Esophagus mucosa (tissue), 1 donor: Measurements from ENCODE around the gene PEX14. TPM values are rescaled to one million over a fixed set of nuclear protein-coding genes. Genes with fewer than 3 reads are reported as not detected.

Experiments
- ATAC-seq: fragments of 200-7000 bp; cut with Tn5 transposase; one replicate; pipeline ENCODE4 v1.9.1; 2020
- total RNA-seq: library from RNA; stranded (reverse); gene quantifications from one replicate; pipeline ENCODE4 v1.2.4, GENCODE V29; 2023
- donor health status: DM: yes; HTN: yes; CAD: no.

PEX14 gene
- total RNA-seq, 1 donor from 2014 or later: 16.2 TPM

GRCh38 chr1:10599194-10599861 is 124.6 kb downstream of the PEX14 start:
- ATAC-seq: no peak

GRCh38 chr1:10601342-10602070 is 126.8 kb downstream of the PEX14 start:
- no peak for ATAC-seq

DNA sequence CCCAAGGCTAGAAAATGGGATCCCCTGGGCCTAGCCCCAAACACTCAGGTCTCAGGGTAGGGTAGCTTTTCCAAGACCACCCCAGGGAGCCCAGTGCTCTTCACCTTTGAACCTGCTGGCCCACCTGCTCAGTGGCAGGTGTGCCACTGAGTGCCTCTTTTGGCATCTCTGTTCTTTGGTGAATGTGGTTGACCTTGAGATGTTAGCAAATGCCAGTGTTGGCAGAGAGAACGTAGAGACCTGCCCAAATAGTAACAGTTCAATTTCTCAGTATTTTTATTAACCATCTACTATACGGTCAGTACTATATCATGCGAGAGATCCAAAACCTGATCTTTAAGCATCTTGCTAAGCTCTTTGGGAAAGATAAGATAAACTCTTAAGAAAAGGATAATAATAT is 128.2 kb downstream of the PEX14 start:
- ATAC-seq: peak; percentile 21

DNA sequence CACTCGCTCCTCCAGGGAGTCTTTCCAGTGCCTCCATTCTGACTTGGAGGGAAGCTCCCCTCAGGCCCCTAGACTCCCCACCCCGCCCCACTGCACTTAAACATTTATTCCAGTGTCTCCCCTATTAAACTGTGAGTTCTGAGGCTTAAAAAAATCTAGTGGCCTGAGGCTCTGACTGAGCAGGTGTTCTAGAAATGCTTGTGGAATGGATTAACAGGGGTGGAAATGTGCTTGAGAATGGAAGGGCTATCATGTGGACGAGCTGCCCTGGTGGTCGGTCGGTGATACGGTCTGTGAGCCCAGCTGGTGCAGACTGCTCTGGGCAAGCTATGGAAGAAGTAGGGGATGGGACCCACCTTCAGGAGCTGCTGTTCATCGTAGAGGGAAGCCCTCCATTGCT is 130.2 kb downstream of the PEX14 start:
- ATAC-seq: no peak

GRCh38 chr1:10606064-10606463 is 131.3 kb downstream of the PEX14 start:
- ATAC-seq: no peak

- no peak for ATAC-seq
Observed at GRCh38 chr1:10607228-10607627, 132.5 kb downstream of the PEX14 start.

- no peak for ATAC-seq
Observed at GRCh38 chr1:10608690-10609089, 133.9 kb downstream of the PEX14 start.

DNA sequence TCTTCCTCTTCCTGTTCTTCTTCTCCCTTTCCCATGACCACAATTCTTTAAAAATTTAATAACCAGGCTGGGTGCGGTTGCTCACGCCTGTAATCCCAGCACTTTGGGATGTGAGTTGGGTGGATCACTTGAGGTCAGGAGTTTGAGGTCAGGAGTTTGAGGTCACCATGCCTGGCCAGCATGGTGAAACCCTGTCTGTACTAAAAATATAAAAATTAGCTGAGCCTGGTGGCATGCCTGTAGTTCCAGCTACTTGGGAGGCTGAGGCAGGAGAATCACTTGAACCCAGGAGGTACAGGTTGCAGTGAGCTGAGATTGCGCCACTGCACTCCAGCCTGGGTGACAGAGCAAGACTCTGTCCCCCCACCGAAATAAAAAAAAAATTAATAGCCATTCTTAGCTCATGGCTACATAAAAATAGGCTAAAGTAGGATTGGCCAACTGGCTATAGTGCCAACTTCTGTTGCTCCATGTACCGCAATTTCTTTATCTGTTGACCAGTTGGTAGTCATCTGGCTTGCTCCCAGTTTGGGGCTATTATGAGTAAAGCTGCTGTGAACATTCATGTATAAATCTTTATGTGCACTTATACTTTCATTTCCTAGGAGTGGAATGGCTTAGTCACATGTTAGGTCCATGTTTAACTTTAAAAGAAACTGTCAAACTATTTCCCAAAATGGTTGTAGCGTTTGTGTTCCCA is 136.3 kb downstream of the PEX14 start:
- no peak for ATAC-seq

DNA sequence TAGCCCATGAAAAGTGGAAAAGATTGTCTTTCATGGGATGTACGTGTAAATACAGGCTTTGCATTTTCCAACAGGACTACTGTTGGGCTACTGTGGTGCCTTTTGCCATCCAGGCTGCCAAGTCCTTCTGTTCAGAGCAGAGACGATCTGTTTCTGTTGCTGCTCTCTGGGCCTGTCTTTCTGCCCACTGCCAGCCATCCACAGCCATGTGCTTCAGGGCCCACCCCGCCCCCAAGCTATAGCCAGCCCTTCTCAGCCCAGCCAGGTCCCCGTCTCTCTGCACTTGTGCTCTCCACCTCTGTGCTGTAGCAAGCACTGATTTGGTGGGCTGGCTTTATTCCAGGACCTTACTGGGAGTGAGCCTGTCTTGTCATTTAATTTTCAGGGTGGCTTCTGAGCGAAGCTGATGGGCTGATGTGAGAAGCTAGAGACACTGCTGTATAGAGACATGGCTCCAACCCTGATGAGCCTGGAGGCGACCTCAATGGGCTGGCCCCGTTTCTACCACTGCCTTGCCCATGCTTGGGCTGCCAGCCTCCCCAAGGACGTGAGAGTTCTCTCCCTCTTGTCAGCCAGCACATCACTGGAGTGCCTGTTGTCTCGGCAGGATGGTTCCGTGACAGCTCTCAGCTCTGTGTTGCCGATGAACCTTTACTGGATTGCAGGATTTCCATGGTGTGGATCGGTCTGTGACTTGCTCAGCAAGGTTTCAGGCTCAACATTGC is 137.8 kb downstream of the PEX14 start:
- ATAC-seq: peak; percentile 27

DNA sequence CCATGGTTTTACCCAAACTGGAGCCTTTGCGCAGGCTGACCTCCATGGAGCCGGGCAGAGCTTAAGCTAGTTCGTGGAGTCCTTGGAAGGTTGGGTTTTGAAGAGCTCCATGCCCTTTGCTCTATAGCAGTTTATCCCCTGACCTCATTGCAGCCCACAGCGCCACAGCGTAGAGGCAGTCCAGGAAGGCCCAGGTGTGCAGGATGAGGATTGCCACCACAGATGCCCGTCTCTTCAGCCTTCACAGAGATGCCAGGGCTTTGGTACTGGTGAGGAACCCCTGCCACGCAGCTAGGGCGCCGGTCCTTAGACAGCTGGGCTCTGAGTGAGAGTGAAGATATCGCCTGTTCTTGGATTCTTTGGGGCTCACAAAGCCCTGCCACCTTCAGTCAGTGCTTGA is 138.6 kb downstream of the PEX14 start:
- no peak for ATAC-seq

GRCh38 chr1:10613861-10614260 is 139.1 kb downstream of the PEX14 start:
- ATAC-seq: peak; percentile 25

- no peak for ATAC-seq
Observed at GRCh38 chr1:10614377-10615225, 139.9 kb downstream of the PEX14 start.

DNA sequence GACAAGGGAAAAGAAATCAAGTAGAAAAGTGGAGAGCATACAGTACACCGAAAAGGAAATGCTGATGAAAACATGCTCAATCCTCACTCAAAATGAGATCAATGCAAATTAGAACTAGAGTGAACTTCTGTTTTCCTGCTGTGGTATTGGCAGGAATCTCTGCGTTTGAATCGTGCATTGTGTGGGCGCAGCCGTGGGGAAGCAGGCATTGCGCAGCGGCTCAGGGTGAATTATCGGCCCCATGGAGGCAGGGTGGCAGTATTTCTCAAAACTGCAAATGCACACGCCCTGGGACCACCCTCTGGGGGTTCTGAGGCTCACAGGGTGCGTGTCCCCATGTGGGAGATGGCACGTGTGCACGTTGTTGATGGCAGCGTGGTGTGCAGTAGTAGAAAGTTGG is 140.6 kb downstream of the PEX14 start:
- ATAC-seq: no peak

- ATAC-seq: no peak
Observed at GRCh38 chr1:10615932-10616671, 141.4 kb downstream of the PEX14 start.

GRCh38 chr1:10616696-10617095 is 141.9 kb downstream of the PEX14 start:
- no peak for ATAC-seq

GRCh38 chr1:10617318-10617717 is 142.6 kb downstream of the PEX14 start:
- ATAC-seq: no peak

DNA sequence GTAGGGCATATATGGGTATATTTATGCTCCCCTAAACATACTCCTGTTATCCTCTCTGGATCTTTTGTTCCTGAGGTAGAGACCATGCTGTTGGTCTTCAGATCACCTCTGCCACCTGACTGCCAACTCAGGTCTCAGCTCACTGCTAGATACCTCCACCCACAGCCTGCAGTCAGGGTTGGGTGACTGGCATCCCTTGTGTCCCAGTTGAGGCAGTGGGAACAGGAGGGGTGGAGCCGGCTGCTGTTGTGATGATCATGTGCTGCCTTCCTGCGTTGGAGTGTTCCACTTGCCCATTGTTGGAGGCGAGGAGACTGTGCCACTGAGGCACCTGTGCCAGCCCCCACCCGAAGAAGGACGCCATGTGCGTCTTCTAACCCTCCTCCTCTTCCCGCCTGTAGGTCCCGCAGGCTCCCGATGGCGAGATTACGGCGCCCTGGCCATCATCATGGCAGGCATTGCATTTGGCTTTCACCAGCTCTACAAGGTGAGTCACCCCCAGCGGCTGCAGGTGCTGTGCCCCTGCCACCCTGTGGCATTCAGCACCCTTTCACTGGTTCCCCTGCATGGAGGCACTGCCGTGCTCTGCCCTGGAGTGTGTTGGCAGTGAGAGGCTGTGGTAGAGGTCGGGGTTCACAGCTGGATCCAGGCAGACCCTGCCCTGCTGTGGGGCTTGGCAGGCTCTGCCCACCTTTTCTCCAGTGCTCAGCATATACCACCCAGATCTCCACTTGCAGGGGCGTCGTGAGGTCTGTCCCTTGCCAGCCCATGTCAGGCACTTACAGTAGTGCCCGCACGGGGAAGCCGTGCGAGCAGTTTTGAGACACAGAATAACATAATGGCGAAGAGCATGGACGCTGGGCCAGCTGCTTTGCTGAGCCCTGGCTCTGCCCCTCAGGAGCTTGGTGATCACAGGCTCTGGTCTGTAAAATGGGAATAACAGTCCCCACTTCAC is 143.5 kb downstream of the PEX14 start:
- ATAC-seq: no peak

GRCh38 chr1:10620776-10621175 is 146.0 kb downstream of the PEX14 start:
- no peak for ATAC-seq

DNA sequence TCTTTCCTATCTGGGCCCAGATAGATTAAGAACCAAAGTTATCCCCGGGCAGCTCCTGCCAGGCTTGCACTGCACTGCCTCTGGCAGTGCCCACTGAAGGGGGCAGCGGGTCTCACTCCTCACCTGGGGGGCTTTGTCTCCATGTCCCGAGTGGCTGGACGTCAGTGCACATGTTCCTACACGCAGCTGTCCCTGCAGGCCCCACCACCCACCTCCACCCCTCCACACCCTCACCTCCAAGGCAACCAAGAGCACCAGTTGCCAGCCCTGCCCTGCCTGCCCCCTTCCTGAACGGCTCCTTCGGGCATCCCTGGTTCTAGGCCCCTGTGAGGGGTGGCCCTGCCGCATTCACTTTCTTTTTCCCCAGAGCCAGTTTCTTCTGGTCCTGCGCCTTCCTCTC is 147.2 kb downstream of the PEX14 start:
- no peak for ATAC-seq
